A549 (cell line): Measurements from ENCODE around the gene RPS6KC1. TPM values are rescaled to one million over a fixed set of nuclear protein-coding genes. Genes with fewer than 3 reads are reported as not detected.
"Not testable (repeated sequence)": the region's sequence is repeated elsewhere in the genome, so short reads cannot be mapped to it uniquely, and the experiment has no call there.

Experiments
- ATAC-seq, 2 experiments: fragments of 200-7000 bp in 1 of 2; fragments of >200 bp in 1 of 2; cut with Nextera tagmentation in 1 of 2; cut with Tn5 transposase in 1 of 2; 3 replicates each; pipeline versions ENCODE4 v1.8.0 to v1.9.1; 2018 to 2020; ENCODE audit warnings: mild to moderate bottlenecking in 1 of 2, moderate library complexity in 1 of 2
- CTCF ChIA-PET: fragments of 300-600 bp; sonication (Branson Sonifier 250); formaldehyde crosslinking; extraction: SDS; loops from one replicate; lab custom pipeline; 2021; ENCODE audit warnings: antibody characterized with exemption, inconsistent platforms; lab: Yijun Ruan, JAX
- POLR2A ChIA-PET: fragments of 350-600 bp; formaldehyde crosslinking; extraction: SDS; loops from one replicate; lab custom pipeline; 2021; ENCODE audit warnings: antibody characterized with exemption, inconsistent platforms; lab: Yijun Ruan, JAX
- DNase-seq, 2 experiments: peaks; one replicate each; pipeline versions ENCODE4 v3.0.0 to v3.0.0-alpha.2; 2011 to 2016; ENCODE audit warnings: low read depth in 1 of 2, low spot score in 1 of 2
- FAIRE-seq: peaks from 2 replicates; lab custom pipeline; 2011; peaks lifted over from hg19 to GRCh38; lab: Jason Lieb, UNC
- H3K27ac ChIP-seq, 2 experiments: fragments of >200 bp; sonication (Bioruptor Twin); formaldehyde crosslinking; 3 replicates each; pipeline ENCODE4 v1.5.1; 2016 to 2017
- H3K4me1 ChIP-seq: fragments of >200 bp; sonication (Bioruptor Twin); formaldehyde crosslinking; 3 replicates; pipeline ENCODE4 v1.6.1; 2016
- H3K4me2 ChIP-seq: fragments of >200 bp; sonication (Bioruptor Twin); formaldehyde crosslinking; 3 replicates; pipeline ENCODE4 v1.6.1; 2016
- H3K4me3 ChIP-seq: fragments of >200 bp; sonication (Bioruptor Twin); formaldehyde crosslinking; 3 replicates; pipeline ENCODE4 v1.5.1; 2016
- H3K9me3 ChIP-seq: fragments of >200 bp; sonication (Bioruptor Twin); formaldehyde crosslinking; 3 replicates; pipeline ENCODE4 v1.6.1; 2016
- ATOH8 ChIP-seq: fragments of 250-450 bp; sonication (Bioruptor Pico); IDR thresholded peaks from 2 replicates; pipeline ENCODE4 v1.5.0; 2020; ENCODE audit warnings: low read depth, mild to moderate bottlenecking, moderate library complexity
- CBX2 ChIP-seq: fragments of 200-600 bp; sonication (generic); IDR thresholded peaks from 2 replicates; pipeline ENCODE4 v1.6.1; 2016; ENCODE audit warnings: low read depth, mild to moderate bottlenecking, borderline replicate concordance
- EHF ChIP-seq: fragments of 250-450 bp; sonication (Bioruptor Pico); IDR thresholded peaks from 2 replicates; pipeline ENCODE4 v1.5.0; 2020; ENCODE audit warnings: mild to moderate bottlenecking
- EHMT2 ChIP-seq: fragments of 200-600 bp; sonication (generic); IDR thresholded peaks from 2 replicates; pipeline ENCODE4 v1.6.1; 2016; ENCODE audit warnings: antibody characterized with exemption, low read depth, mild to moderate bottlenecking, moderate library complexity
- ELK1 ChIP-seq: fragments of 150-350 bp; IDR thresholded peaks from 2 replicates; pipeline ENCODE4 v1.6.1; 2014; ENCODE audit warnings: low read depth, mild to moderate bottlenecking, low read length
- EP300 ChIP-seq, 2 experiments: fragments of >200 bp; sonication (Bioruptor Twin); formaldehyde crosslinking; IDR thresholded peaks; 2 replicates in 1 of 2; 3 replicates in 1 of 2; pipeline ENCODE4 v1.6.1; 2016 to 2017
- FOXS1 ChIP-seq: fragments of 250-450 bp; sonication (Bioruptor Pico); IDR thresholded peaks from 2 replicates; pipeline ENCODE4 v1.5.0; 2020; ENCODE audit warnings: mild to moderate bottlenecking, moderate library complexity
- GATA3 ChIP-seq: IDR thresholded peaks from 2 replicates; pipeline ENCODE4 v1.6.1; 2012; ENCODE audit warnings: borderline replicate concordance
- HDAC2 ChIP-seq: fragments of 200-600 bp; sonication (generic); IDR thresholded peaks from 2 replicates; pipeline ENCODE4 v1.6.1; 2016
- HEYL ChIP-seq: fragments of 250-450 bp; sonication (Bioruptor Pico); IDR thresholded peaks from 2 replicates; pipeline ENCODE4 v1.8.0; 2021; ENCODE audit warnings: mild to moderate bottlenecking, moderate library complexity
- HOXB5 ChIP-seq: fragments of 250-450 bp; sonication (Bioruptor Pico); IDR thresholded peaks from 2 replicates; pipeline ENCODE4 v1.5.0; 2020; ENCODE audit warnings: mild to moderate bottlenecking, moderate library complexity
- JUNB ChIP-seq: fragments of >200 bp; sonication (Bioruptor Twin); formaldehyde crosslinking; IDR thresholded peaks from 2 replicates; pipeline ENCODE4 v1.6.1; 2016
- KDM1A ChIP-seq: fragments of 200-600 bp; sonication (generic); IDR thresholded peaks from 2 replicates; pipeline ENCODE4 v1.6.1; 2016; ENCODE audit warnings: low read depth, mild to moderate bottlenecking
- MAFK ChIP-seq: fragments of 450-650 bp; IDR thresholded peaks from 2 replicates; pipeline ENCODE4 v1.6.1; 2014; ENCODE audit not compliant: partially characterized antibody
- MAZ ChIP-seq: fragments of 150-350 bp; IDR thresholded peaks from 2 replicates; pipeline ENCODE4 v1.6.1; 2014; ENCODE audit warnings: antibody characterized with exemption, low read depth, low read length, borderline replicate concordance
- NR3C1 ChIP-seq: fragments of >200 bp; sonication (Bioruptor Twin); formaldehyde crosslinking; IDR thresholded peaks from 3 replicates; pipeline ENCODE4 v1.6.1; 2017
- PBX3 ChIP-seq: IDR thresholded peaks from 2 replicates; pipeline ENCODE4 v1.6.1; 2012
- PHF8 ChIP-seq: fragments of 200-600 bp; sonication (generic); IDR thresholded peaks from 2 replicates; pipeline ENCODE4 v1.6.1; 2016; ENCODE audit warnings: low read depth, mild to moderate bottlenecking, antibody characterized with exemption, moderate library complexity, borderline replicate concordance
- RAD21 ChIP-seq, 2 experiments: fragments of >200 bp in 1 of 2; sonication (Bioruptor Twin) in 1 of 2; formaldehyde crosslinking in 1 of 2; IDR thresholded peaks in 1 of 2; conservative IDR thresholded peaks in 1 of 2; 2 replicates in 1 of 2; 3 replicates in 1 of 2; pipeline ENCODE4 v1.6.1; 2012 to 2018; ENCODE audit warnings: inconsistent platforms in 1 of 2
- RCOR1 ChIP-seq: fragments of 150-350 bp; IDR thresholded peaks from 2 replicates; pipeline ENCODE4 v1.6.1; 2014; ENCODE audit warnings: antibody characterized with exemption, low read length, low read depth
- RFX5 ChIP-seq: fragments of 450-650 bp; IDR thresholded peaks from 2 replicates; pipeline ENCODE4 v1.7.1; 2014; ENCODE audit warnings: antibody characterized with exemption, mild to moderate bottlenecking, moderate library complexity
- RNF2 ChIP-seq: fragments of 200-600 bp; sonication (generic); IDR thresholded peaks from 2 replicates; pipeline ENCODE4 v1.6.1; 2016; ENCODE audit warnings: low read depth, mild to moderate bottlenecking, antibody characterized with exemption, moderate library complexity, borderline replicate concordance
- SMC3 ChIP-seq: fragments of >200 bp; sonication (Bioruptor Twin); formaldehyde crosslinking; IDR thresholded peaks from 3 replicates; pipeline ENCODE4 v1.6.1; 2018; ENCODE audit warnings: inconsistent platforms
- SREBF2 ChIP-seq: fragments of 450-650 bp; IDR thresholded peaks from 2 replicates; pipeline ENCODE4 v1.6.1; 2014; ENCODE audit warnings: mild to moderate bottlenecking, moderate library complexity
- ZC3H11A ChIP-seq: fragments of 450-650 bp; IDR thresholded peaks from 2 replicates; pipeline ENCODE4 v1.6.1; 2014; ENCODE audit warnings: antibody characterized with exemption, mild to moderate bottlenecking
- WGBS: methylation state at CpG from one replicate; pipeline ENCODE4 v1.1.6; 2017; ENCODE audit errors: missing lambda C conversion rate; 5-methylcytosine and 5-hydroxymethylcytosine counted together
- polyA plus RNA-seq, 4 experiments: library from polyadenylated mRNA; depleted of rRNA in 3 of 4; stranded (reverse); fragments of >200 nt; fragmentation: RNase III in 1 of 4; extraction: RNeasy Plus Mini Kit Qiagen cat#74134 plus additional on column Dnase treatment in 1 of 4; gene quantifications; 2 replicates in 3 of 4; 3 replicates in 1 of 4; pipeline ENCODE4 v1.2.3, GENCODE V29; 2011 to 2017

The RPS6KC1 gene
- polyA plus RNA-seq, 2 of the 4 experiments (the other 2 are of a cell fraction): 11.7 to 25.4 TPM

GRCh38 chr1:213035573-213035972 lies 15.5 kb upstream of the RPS6KC1 start:
- Histone ChIP-seq H3K9me3 (peaks cover 8% of the 10 kb centered on the region; the same call in 2 of the 3 replicates), H3K4me3 (no peak overlapping the region), H3K4me2 (no peak overlapping the region), H3K27ac (no peak overlapping the region), H3K4me1 (0 out of 3 replicates have a peak, but pooled peaks cover 3% of the 10 kb centered on the region)
- DNase-seq: no peak
- ChIA-PET POLR2A (no interaction called here), CTCF (interaction anchor here (1.9 kb wide), 1 partner anchor 41 kb away, joined by 7 read pairs; no protein-coding TSS in a partner anchor)
- ATAC-seq: no peak
- TF ChIP-seq MAFK (no peak), EP300 (IDR thresholded peaks at IDR 0.05) (no peak), GATA3 (no peak), HDAC2 (no peak), CBX2 (no peak), PHF8 (no peak), KDM1A (no peak), RNF2 (no peak), MAZ (no peak), JUNB (no peak), RCOR1 (no peak), PBX3 (no peak), RAD21 (conservative IDR thresholded peaks at IDR 0.05 in 1 of 2, IDR thresholded peaks at IDR 0.05 in 1 of 2) (no peak), ZC3H11A (no peak), RFX5 (no peak), HOXB5 (CRISPR knock-in tag) (no peak), HEYL (CRISPR knock-in tag) (no peak)
- no peak for FAIRE-seq
- WGBS: 47% methylated on average over 2 of the region's 2 CpGs

GRCh38 chr1:213041443-213041842 lies 9.6 kb upstream of the RPS6KC1 start:
- no peak for DNase-seq
- no peaks in the 10 kb centered on the region for H3K9me3 ChIP-seq
- H3K4me3 ChIP-seq: no peak overlapping the region
- ChIA-PET CTCF (no interaction called here), POLR2A (interaction anchor here (2.7 kb wide), 1 partner anchor 10 kb away, joined by 7 read pairs; the partner anchor contains the start of gene RPS6KC1)
- FAIRE-seq: no peak
- H3K4me2 ChIP-seq: no peak overlapping the region
- no peak for TF ChIP-seq ATOH8 (CRISPR knock-in tag)
- TF ChIP-seq SMC3: no peak
- TF ChIP-seq NR3C1: no peak
- no peak for TF ChIP-seq ELK1
- TF ChIP-seq EHF (CRISPR knock-in tag): no peak
- no peak for TF ChIP-seq MAZ
- no peak for TF ChIP-seq EHMT2
- no peak for TF ChIP-seq FOXS1 (CRISPR knock-in tag)
- TF ChIP-seq SREBF2: no peak
- no peak for TF ChIP-seq MAFK
- TF ChIP-seq CBX2: no peak
- no peak for ATAC-seq
- 64% methylated on average over 1 of the region's 1 CpG for WGBS
- 0 out of 3 replicates have a peak, but pooled peaks cover 3% of the 10 kb centered on the region for H3K4me1 ChIP-seq
- H3K27ac ChIP-seq: no peak overlapping the region

GRCh38 chr1:213045321-213046226 lies 5.5 kb upstream of the RPS6KC1 start:
- FAIRE-seq, H3K4me3 ChIP-seq, H3K9me3 ChIP-seq, H3K27ac ChIP-seq, H3K4me2 ChIP-seq, H3K4me1 ChIP-seq, POLR2A ChIA-PET, DNase-seq, ATAC-seq: not testable (repeated sequence)
- 94% methylated on average over 13 of the region's 13 CpGs for WGBS
- CTCF ChIA-PET: interaction anchor here (0.6 kb wide), 2 partner anchors 968 to 1647 kb away, joined by 4 read pairs; no protein-coding TSS in a partner anchor
